ENCODE data around the gene ZNF615.

DNA sequence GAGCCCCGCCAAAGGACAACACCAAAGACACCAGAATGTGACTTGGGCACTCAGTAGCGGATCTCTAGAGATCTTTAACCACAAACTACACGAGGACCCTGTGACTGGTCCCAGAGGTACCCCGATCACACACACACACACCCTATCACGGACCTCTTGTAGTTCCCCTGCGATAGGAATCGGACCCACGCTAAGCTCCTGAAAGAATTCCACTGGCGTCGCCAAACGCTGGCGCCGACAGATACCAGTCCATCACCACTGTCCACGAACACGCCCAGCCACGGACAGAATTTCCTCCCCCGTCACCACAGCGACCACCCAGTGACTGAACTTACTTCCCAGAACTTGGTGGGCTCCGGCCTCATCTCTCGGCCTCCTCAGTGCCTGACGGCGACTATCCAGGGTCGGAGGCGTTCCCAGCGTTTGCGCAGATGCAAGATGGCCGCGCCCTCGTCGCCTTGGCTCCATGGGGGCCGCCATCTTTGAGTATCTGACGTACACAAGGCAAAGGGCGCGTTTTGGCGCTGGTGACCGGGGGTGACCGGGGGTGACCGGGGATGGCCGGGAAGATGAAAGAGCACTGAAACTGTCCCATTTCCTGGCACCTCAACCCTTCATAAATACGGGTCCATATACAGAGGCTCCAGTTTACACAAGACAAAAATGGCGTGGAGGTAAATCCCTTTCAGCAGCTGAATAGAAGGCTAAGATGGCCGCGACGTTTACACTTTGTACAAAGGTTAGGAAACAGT is at the start of gene ZNF615:
- TF ChIP-seq, protein P1, sequence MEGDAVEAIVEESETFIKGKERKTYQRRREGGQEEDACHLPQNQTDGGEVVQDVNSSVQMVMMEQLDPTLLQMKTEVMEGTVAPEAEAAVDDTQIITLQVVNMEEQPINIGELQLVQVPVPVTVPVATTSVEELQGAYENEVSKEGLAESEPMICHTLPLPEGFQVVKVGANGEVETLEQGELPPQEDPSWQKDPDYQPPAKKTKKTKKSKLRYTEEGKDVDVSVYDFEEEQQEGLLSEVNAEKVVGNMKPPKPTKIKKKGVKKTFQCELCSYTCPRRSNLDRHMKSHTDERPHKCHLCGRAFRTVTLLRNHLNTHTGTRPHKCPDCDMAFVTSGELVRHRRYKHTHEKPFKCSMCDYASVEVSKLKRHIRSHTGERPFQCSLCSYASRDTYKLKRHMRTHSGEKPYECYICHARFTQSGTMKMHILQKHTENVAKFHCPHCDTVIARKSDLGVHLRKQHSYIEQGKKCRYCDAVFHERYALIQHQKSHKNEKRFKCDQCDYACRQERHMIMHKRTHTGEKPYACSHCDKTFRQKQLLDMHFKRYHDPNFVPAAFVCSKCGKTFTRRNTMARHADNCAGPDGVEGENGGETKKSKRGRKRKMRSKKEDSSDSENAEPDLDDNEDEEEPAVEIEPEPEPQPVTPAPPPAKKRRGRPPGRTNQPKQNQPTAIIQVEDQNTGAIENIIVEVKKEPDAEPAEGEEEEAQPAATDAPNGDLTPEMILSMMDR (IDR thresholded peaks at IDR 0.05), result no peak
- no peak for TF ChIP-seq ZFX (IDR thresholded peaks at IDR 0.05; ENCODE audit: borderline replicate concordance)
